Measurements from ENCODE around the gene DPP4.

The DPP4 gene

DNA sequence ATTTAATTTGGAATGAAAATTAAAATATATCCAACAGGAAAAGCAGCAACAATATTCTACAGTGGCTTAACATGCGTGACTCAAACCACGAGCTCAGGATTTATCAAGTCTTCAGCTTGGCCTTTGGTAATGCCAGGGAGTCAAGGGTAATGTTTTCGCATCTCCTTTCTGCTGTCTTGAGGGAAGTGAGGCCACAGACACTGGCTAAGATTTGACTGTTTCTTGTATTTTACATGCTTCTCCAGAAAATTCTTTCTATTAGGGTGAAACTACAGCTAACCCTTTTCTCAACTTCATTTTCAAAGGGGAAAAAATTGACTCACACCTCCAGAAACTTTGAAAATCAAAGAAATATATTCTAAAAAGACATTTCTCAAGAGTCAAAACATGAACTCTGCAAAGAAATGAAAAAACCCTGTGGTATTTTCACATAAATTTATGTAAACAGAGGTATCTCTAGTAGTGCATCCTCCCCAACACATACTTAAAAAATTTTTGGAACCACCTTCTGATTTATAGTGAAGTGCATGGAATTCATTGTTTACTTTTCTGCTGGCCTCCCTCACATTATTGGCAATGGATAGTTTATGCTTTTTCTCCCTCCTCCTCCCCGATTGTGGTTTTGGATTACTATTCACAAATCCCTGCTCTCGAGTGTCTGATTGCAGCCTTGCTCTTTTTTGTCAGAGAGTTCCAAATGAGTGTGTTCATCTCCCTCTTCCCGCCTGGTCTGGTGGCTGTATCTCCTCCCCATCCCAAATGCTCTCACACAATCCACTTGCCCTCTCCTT, 48.7 kb downstream of the DPP4 start:
- Histone ChIP-seq H3K79me1 (replicated peaks; ENCODE audit: low read length, poor library complexity, severe bottlenecking) (no peaks in the 10 kb centered on the region), H4K8ac (ENCODE audit: low read length) (no peak overlapping the region), H3K9ac (ENCODE audit: low read length) (peak overlapping the region; percentile 50)

DNA sequence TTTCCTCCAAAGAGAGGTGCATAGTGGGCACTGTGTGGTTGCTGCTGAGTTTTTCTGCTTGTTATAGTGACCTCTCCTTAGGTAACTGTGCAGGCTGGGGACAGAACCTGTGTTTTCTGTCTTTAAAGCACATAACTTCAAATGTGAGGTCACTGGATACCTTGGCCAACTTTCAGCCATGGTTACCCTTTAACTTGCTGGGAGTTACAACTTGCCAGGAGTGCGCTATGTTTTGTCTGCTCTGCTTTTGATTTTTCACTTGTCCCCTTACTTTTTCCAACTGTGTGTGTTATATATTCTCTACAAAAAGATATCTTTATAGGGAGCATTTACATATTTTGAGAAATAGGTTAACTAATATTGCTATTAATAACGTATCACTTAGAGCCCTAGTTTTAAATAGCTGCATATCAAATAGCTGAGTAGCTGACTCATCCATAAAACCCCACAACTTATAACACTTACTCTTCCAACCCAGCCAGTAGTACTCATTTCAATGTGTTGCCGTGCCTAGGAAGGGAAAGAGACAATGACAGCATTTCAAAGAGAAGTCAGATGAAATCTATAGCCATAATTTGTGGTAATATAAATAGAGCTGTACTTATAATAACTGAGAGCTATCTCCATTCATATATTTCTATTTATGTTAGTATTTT, 51.6 kb downstream of the DPP4 start:
- Histone ChIP-seq H3K4ac (ENCODE audit: low read depth in 1 of 2, low read length in 2 of 2) (no peak overlapping the region), H3K9me3 (ENCODE audit: control insufficient read depth, low read length) (no peaks in the 10 kb centered on the region), H2BK15ac (ENCODE audit: low read depth, poor library complexity, severe bottlenecking) (no peak overlapping the region), H3K4me1 (ENCODE audit: control insufficient read depth, insufficient read depth, low read depth, low read length) (peaks cover 9% of the 10 kb centered on the region), H2BK5ac (ENCODE audit: low read depth, low read length, poor library complexity, severe bottlenecking) (no peak overlapping the region), H3K27me3 (ENCODE audit: control insufficient read depth in 1 of 2, insufficient read depth in 1 of 2, low read length in 2 of 2) (no peaks in the 10 kb centered on the region), H3K9ac (ENCODE audit: low read length) (no peak overlapping the region), H2AK5ac (ENCODE audit: low read length, severe bottlenecking) (peak overlapping the region; percentile 44), H3K14ac (ENCODE audit: low read length in 2 of 2) (no peak overlapping the region), H3K23ac (ENCODE audit: low read length in 2 of 2) (no peak overlapping the region), H3K79me1 (replicated peaks; ENCODE audit: low read length, poor library complexity, severe bottlenecking) (no peaks in the 10 kb centered on the region), H3K18ac (ENCODE audit: low read depth in 1 of 2, low read length in 2 of 2) (no peak overlapping the region), H3K4me3 (ENCODE audit: insufficient read depth in 1 of 2, low read depth in 1 of 2, low read length in 2 of 2) (no peak overlapping the region), H4K91ac (ENCODE audit: low read length) (no peak overlapping the region), H3K4me2 (ENCODE audit: low read length, poor library complexity, severe bottlenecking) (peak overlapping the region; percentile 23), H3K27ac (ENCODE audit: low read length, poor library complexity, severe bottlenecking) (peak overlapping the region; percentile 50), H4K8ac (ENCODE audit: low read length) (no peak overlapping the region), H2AFZ (ENCODE audit: low read depth, low read length) (no peak overlapping the region), H3K36me3 (ENCODE audit: control insufficient read depth in 1 of 2, insufficient read depth in 2 of 2, low read depth in 1 of 2, low read length in 2 of 2) (peaks cover 0 to 98% of the 10 kb centered on the region in 2 experiments), H2BK120ac (ENCODE audit: low read depth, low read length) (no peak overlapping the region), H2BK12ac (ENCODE audit: low read length in 2 of 2) (no peak overlapping the region)
- 82% methylated on average over 1 of the region's 3 CpGs for WGBS
- peak; percentile 20 for DNase-seq

More for the DNA sequence above, 48.7 kb downstream of the DPP4 start:
- no peak overlapping the region for H2BK15ac ChIP-seq (ENCODE audit: low read depth, poor library complexity, severe bottlenecking)
- H2BK120ac ChIP-seq (ENCODE audit: low read depth, low read length) = no peak overlapping the region
- peak; percentile 38 for DNase-seq
- no peak overlapping the region for H3K4me3 ChIP-seq (ENCODE audit: insufficient read depth in 1 of 2, low read depth in 1 of 2, low read length in 2 of 2)
- no peak overlapping the region for H2AFZ ChIP-seq (ENCODE audit: low read depth, low read length)
- H3K23ac ChIP-seq (ENCODE audit: low read length in 2 of 2) = no peak overlapping the region
- H2BK12ac ChIP-seq (ENCODE audit: low read length in 2 of 2) = no peak overlapping the region
- 51% methylated on average over 6 of the region's 6 CpGs for WGBS
- no peak overlapping the region for H3K27ac ChIP-seq (ENCODE audit: low read length, poor library complexity, severe bottlenecking)
- H4K91ac ChIP-seq (ENCODE audit: low read length) = no peak overlapping the region
- H3K4me2 ChIP-seq (ENCODE audit: low read length, poor library complexity, severe bottlenecking) = no peak overlapping the region
- no peak overlapping the region for H3K18ac ChIP-seq (ENCODE audit: low read depth in 1 of 2, low read length in 2 of 2)
- H2AK5ac ChIP-seq (ENCODE audit: low read length, severe bottlenecking) = no peak overlapping the region
- H3K4ac ChIP-seq (ENCODE audit: low read depth in 1 of 2, low read length in 2 of 2) = no peak overlapping the region
- H3K36me3 ChIP-seq (ENCODE audit: control insufficient read depth in 1 of 2, insufficient read depth in 2 of 2, low read depth in 1 of 2, low read length in 2 of 2) = peaks cover 0 to 98% of the 10 kb centered on the region in 2 experiments
- H2BK5ac ChIP-seq (ENCODE audit: low read depth, low read length, poor library complexity, severe bottlenecking) = no peak overlapping the region
- H3K27me3 ChIP-seq (ENCODE audit: control insufficient read depth in 1 of 2, insufficient read depth in 1 of 2, low read length in 2 of 2) = no peaks in the 10 kb centered on the region
- H3K14ac ChIP-seq (ENCODE audit: low read length in 2 of 2) = no peak overlapping the region
- H3K9me3 ChIP-seq (ENCODE audit: control insufficient read depth, low read length) = no peaks in the 10 kb centered on the region
- H3K4me1 ChIP-seq (ENCODE audit: control insufficient read depth, insufficient read depth, low read depth, low read length) = peaks cover 13% of the 10 kb centered on the region

DNA sequence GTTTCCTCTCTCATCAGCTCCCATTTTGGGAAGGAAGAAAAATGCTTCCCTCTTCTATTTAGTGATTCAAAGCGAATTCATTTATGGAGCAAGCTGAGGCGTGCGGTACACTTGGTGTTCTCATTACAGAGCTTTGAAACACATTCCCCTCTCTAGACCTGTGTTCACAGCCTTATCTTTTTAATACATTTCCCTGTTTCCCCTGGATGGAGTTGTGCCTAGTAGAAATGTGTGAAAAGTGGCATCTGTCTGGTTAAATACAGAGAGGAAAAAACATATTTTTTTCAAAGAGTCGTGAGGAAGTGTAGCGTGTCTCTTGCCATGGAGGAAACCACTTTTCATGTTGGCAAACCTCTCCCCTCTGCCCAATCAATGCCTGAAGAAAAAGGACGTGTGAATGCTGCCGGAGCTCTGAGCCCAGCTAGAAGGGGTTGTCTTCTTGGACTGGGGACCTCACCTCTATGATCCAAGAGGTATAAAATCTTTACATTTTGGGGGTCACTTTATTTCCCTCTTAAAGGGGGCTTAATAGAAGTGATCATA, 52.4 kb downstream of the DPP4 start:
- H3K36me3 ChIP-seq (ENCODE audit: control insufficient read depth in 1 of 2, insufficient read depth in 2 of 2, low read depth in 1 of 2, low read length in 2 of 2) = peaks cover 0 to 98% of the 10 kb centered on the region in 2 experiments
- H4K91ac ChIP-seq (ENCODE audit: low read length) = no peak overlapping the region
- no peak overlapping the region for H3K4me2 ChIP-seq (ENCODE audit: low read length, poor library complexity, severe bottlenecking)
- no peak overlapping the region for H3K9ac ChIP-seq (ENCODE audit: low read length)
- no peaks in the 10 kb centered on the region for H3K27me3 ChIP-seq (ENCODE audit: control insufficient read depth in 1 of 2, insufficient read depth in 1 of 2, low read length in 2 of 2)
- no peaks in the 10 kb centered on the region for H3K9me3 ChIP-seq (ENCODE audit: control insufficient read depth, low read length)
- no peak overlapping the region for H3K14ac ChIP-seq (ENCODE audit: low read length in 2 of 2)
- H2BK120ac ChIP-seq (ENCODE audit: low read depth, low read length) = no peak overlapping the region
- WGBS = 98% methylated on average over 7 of the region's 7 CpGs
- H2BK12ac ChIP-seq (ENCODE audit: low read length in 2 of 2) = no peak overlapping the region
- no peaks in the 10 kb centered on the region for H3K79me1 ChIP-seq (replicated peaks; ENCODE audit: low read length, poor library complexity, severe bottlenecking)
- no peak overlapping the region for H3K4ac ChIP-seq (ENCODE audit: low read depth in 1 of 2, low read length in 2 of 2)
- H3K4me1 ChIP-seq (ENCODE audit: control insufficient read depth, insufficient read depth, low read depth, low read length) = peaks cover 9% of the 10 kb centered on the region
- H2AK5ac ChIP-seq (ENCODE audit: low read length, severe bottlenecking) = peak overlapping the region; percentile 56
- no peak for DNase-seq
- H3K4me3 ChIP-seq (ENCODE audit: insufficient read depth in 1 of 2, low read depth in 1 of 2, low read length in 2 of 2) = no peak overlapping the region
- no peak overlapping the region for H2AFZ ChIP-seq (ENCODE audit: low read depth, low read length)
- no peak overlapping the region for H2BK5ac ChIP-seq (ENCODE audit: low read depth, low read length, poor library complexity, severe bottlenecking)
- no peak overlapping the region for H2BK15ac ChIP-seq (ENCODE audit: low read depth, poor library complexity, severe bottlenecking)
- no peak overlapping the region for H3K18ac ChIP-seq (ENCODE audit: low read depth in 1 of 2, low read length in 2 of 2)
- no peak overlapping the region for H3K23ac ChIP-seq (ENCODE audit: low read length in 2 of 2)
- H4K8ac ChIP-seq (ENCODE audit: low read length) = no peak overlapping the region
- no peak overlapping the region for H3K27ac ChIP-seq (ENCODE audit: low read length, poor library complexity, severe bottlenecking)

DNA sequence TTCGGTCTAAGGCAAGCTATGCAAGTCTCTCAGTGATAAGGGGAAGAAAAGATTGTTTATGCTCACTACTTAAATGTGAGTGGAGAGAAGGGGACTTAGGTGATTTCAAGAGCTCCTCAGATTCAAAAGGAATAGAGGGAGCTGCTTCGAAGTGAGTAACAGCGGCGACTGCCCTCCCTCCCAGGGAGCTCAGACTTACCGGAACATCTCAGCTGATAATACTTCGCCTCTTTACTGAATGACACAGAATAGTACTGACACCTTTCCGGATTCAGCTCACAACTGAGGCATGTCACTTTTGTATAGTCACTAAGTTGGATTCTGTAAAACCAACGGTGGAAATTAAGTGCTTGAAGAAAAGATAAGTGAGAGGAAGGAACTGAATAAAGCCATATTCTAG, 55.5 kb downstream of the DPP4 start:
- Histone ChIP-seq H2BK120ac (ENCODE audit: low read depth, low read length) (no peak overlapping the region), H2BK12ac (ENCODE audit: low read length in 2 of 2) (no peak overlapping the region), H2AK5ac (ENCODE audit: low read length, severe bottlenecking) (no peak overlapping the region), H2BK5ac (ENCODE audit: low read depth, low read length, poor library complexity, severe bottlenecking) (no peak overlapping the region), H3K79me1 (replicated peaks; ENCODE audit: low read length, poor library complexity, severe bottlenecking) (no peaks in the 10 kb centered on the region), H3K4me1 (ENCODE audit: control insufficient read depth, insufficient read depth, low read depth, low read length) (peaks cover 5% of the 10 kb centered on the region), H3K4ac (ENCODE audit: low read depth in 1 of 2, low read length in 2 of 2) (no peak overlapping the region), H3K4me3 (ENCODE audit: insufficient read depth in 1 of 2, low read depth in 1 of 2, low read length in 2 of 2) (no peak overlapping the region), H4K91ac (ENCODE audit: low read length) (no peak overlapping the region), H2AFZ (ENCODE audit: low read depth, low read length) (no peak overlapping the region), H3K14ac (ENCODE audit: low read length in 2 of 2) (no peak overlapping the region), H3K23ac (ENCODE audit: low read length in 2 of 2) (no peak overlapping the region), H3K27me3 (ENCODE audit: control insufficient read depth in 1 of 2, insufficient read depth in 1 of 2, low read length in 2 of 2) (no peaks in the 10 kb centered on the region), H3K9me3 (ENCODE audit: control insufficient read depth, low read length) (no peaks in the 10 kb centered on the region), H3K9ac (ENCODE audit: low read length) (no peak overlapping the region), H3K18ac (ENCODE audit: low read depth in 1 of 2, low read length in 2 of 2) (no peak overlapping the region), H4K8ac (ENCODE audit: low read length) (no peak overlapping the region), H3K27ac (ENCODE audit: low read length, poor library complexity, severe bottlenecking) (no peak overlapping the region), H2BK15ac (ENCODE audit: low read depth, poor library complexity, severe bottlenecking) (no peak overlapping the region), H3K4me2 (ENCODE audit: low read length, poor library complexity, severe bottlenecking) (no peak overlapping the region), H3K36me3 (ENCODE audit: control insufficient read depth in 1 of 2, insufficient read depth in 2 of 2, low read depth in 1 of 2, low read length in 2 of 2) (peaks cover 0 to 100% of the 10 kb centered on the region in 2 experiments)
- 74% methylated on average over 8 of the region's 8 CpGs for WGBS
- no peak for DNase-seq
